Measurements from ENCODE around the gene ZNF429. TPM values are rescaled to one million over a fixed set of nuclear protein-coding genes. Genes with fewer than 3 reads are reported as not detected.

The ZNF429 gene
- polyA plus RNA-seq (2013, experiment 1 of 2) = 11.1 TPM
- 11.1 TPM for polyA plus RNA-seq (2013, experiment 2 of 2)

GRCh38 chr19:21505459-21506451 lies at the start of gene ZNF429:
Gene ZNF429, plus strand, starts transcription at chr19:21505602. Its CDS starts 170 bp downstream, at chr19:21505772.
- Histone ChIP-seq H3K27me3 (ENCODE audit: insufficient read depth, low read length, poor library complexity) (no peaks in the 10 kb centered on the region), H3K4me2 (ENCODE audit: low read length) (peak within 1 kb of the TSS; percentile 46), H4K5ac (ENCODE audit: low read length) (no peak within 1 kb of the TSS), H3K4me3 (ENCODE audit: low read length) (peak within 1 kb of the TSS; percentile 60), H2BK120ac (ENCODE audit: low read depth, low read length) (no peak within 1 kb of the TSS), H2BK15ac (replicated peaks; ENCODE audit: low read depth) (no peak within 1 kb of the TSS), H2AK5ac (ENCODE audit: low read length) (no peak within 1 kb of the TSS), H4K8ac (ENCODE audit: low read depth, low read length) (peak within 1 kb of the TSS; percentile 57), H3K18ac (ENCODE audit: low read length) (peak within 1 kb of the TSS; percentile 43), H2BK5ac (ENCODE audit: low read length) (peak within 1 kb of the TSS; percentile 62), H3K4me1 (ENCODE audit: control insufficient read depth, low read depth, low read length) (no peaks in the 10 kb centered on the region), H3K23ac (ENCODE audit: low read length) (no peak within 1 kb of the TSS), H3K9ac (ENCODE audit: low read length) (peak within 1 kb of the TSS; percentile 82), H3K79me2 (ENCODE audit: control insufficient read depth, insufficient read depth, low read length) (peaks cover 3% of the 10 kb centered on the region), H3K79me1 (ENCODE audit: low read length) (peaks cover 6% of the 10 kb centered on the region), H3K36me3 (ENCODE audit: control insufficient read depth, insufficient read depth, low read length) (no peaks in the 10 kb centered on the region), H3K56ac (ENCODE audit: low read length) (peak within 1 kb of the TSS; percentile 93), H3K4ac (ENCODE audit: low read depth, low read length) (peak within 1 kb of the TSS; percentile 16), H3K27ac (ENCODE audit: low read depth, low read length) (peak within 1 kb of the TSS; percentile 85)
- peak; percentile 98 for DNase-seq
- WGBS (ENCODE audit: extremely low coverage, insufficient coverage, low lambda C conversion rate) = no CpG with 5 or more reads among the region's 43 CpGs

GRCh38 chr19:21460686-21461085 lies 44.7 kb upstream of the ZNF429 start:
- Histone ChIP-seq H2BK120ac (ENCODE audit: low read depth, low read length) (no peak overlapping the region), H3K4me3 (ENCODE audit: low read length) (no peak overlapping the region), H3K36me3 (ENCODE audit: control insufficient read depth, insufficient read depth, low read length) (peaks cover 1% of the 10 kb centered on the region), H2BK15ac (replicated peaks; ENCODE audit: low read depth) (no peak overlapping the region), H4K8ac (ENCODE audit: low read depth, low read length) (no peak overlapping the region), H3K9ac (ENCODE audit: low read length) (no peak overlapping the region), H3K4ac (ENCODE audit: low read depth, low read length) (no peak overlapping the region), H4K5ac (ENCODE audit: low read length) (no peak overlapping the region), H3K4me2 (ENCODE audit: low read length) (no peak overlapping the region), H3K79me2 (ENCODE audit: control insufficient read depth, insufficient read depth, low read length) (peaks cover 21% of the 10 kb centered on the region), H3K79me1 (ENCODE audit: low read length) (no peaks in the 10 kb centered on the region), H2BK5ac (ENCODE audit: low read length) (no peak overlapping the region), H3K18ac (ENCODE audit: low read length) (no peak overlapping the region), H2AK5ac (ENCODE audit: low read length) (no peak overlapping the region), H3K56ac (ENCODE audit: low read length) (no peak overlapping the region), H3K27me3 (ENCODE audit: insufficient read depth, low read length, poor library complexity) (no peaks in the 10 kb centered on the region), H3K23ac (ENCODE audit: low read length) (no peak overlapping the region), H3K27ac (ENCODE audit: low read depth, low read length) (no peak overlapping the region), H3K4me1 (ENCODE audit: control insufficient read depth, low read depth, low read length) (no peaks in the 10 kb centered on the region)
- DNase-seq = no peak

GRCh38 chr19:21462540-21462939 lies 42.9 kb upstream of the ZNF429 start:
- Histone ChIP-seq H3K79me1 (ENCODE audit: low read length) (no peaks in the 10 kb centered on the region), H3K27ac (ENCODE audit: low read depth, low read length) (no peak overlapping the region), H2BK5ac (ENCODE audit: low read length) (no peak overlapping the region), H3K4me2 (ENCODE audit: low read length) (no peak overlapping the region), H3K4me3 (ENCODE audit: low read length) (peak overlapping the region; percentile 1), H3K56ac (ENCODE audit: low read length) (peak overlapping the region; percentile 56), H3K36me3 (ENCODE audit: control insufficient read depth, insufficient read depth, low read length) (no peaks in the 10 kb centered on the region), H2BK120ac (ENCODE audit: low read depth, low read length) (no peak overlapping the region), H3K4me1 (ENCODE audit: control insufficient read depth, low read depth, low read length) (no peaks in the 10 kb centered on the region), H2BK15ac (replicated peaks; ENCODE audit: low read depth) (no peak overlapping the region), H3K27me3 (ENCODE audit: insufficient read depth, low read length, poor library complexity) (no peaks in the 10 kb centered on the region), H4K5ac (ENCODE audit: low read length) (no peak overlapping the region), H4K8ac (ENCODE audit: low read depth, low read length) (no peak overlapping the region), H3K23ac (ENCODE audit: low read length) (no peak overlapping the region), H3K18ac (ENCODE audit: low read length) (no peak overlapping the region), H3K79me2 (ENCODE audit: control insufficient read depth, insufficient read depth, low read length) (peaks cover 20% of the 10 kb centered on the region), H2AK5ac (ENCODE audit: low read length) (no peak overlapping the region), H3K4ac (ENCODE audit: low read depth, low read length) (no peak overlapping the region), H3K9ac (ENCODE audit: low read length) (no peak overlapping the region)
- no CpG with 5 or more reads among the region's 16 CpGs for WGBS (ENCODE audit: extremely low coverage, insufficient coverage, low lambda C conversion rate)
- DNase-seq = no peak

- WGBS (ENCODE audit: extremely low coverage, insufficient coverage, low lambda C conversion rate) = no CpG with 5 or more reads among the region's 38 CpGs
- peak overlapping the region; percentile 38 for H3K27ac ChIP-seq (ENCODE audit: low read depth, low read length)
Observed at GRCh38 chr19:21463449-21464105, 41.8 kb upstream of the ZNF429 start.

GRCh38 chr19:21466627-21467026 lies 38.8 kb upstream of the ZNF429 start:
- DNase-seq = no peak
- no CpG with 5 or more reads among the region's 8 CpGs for WGBS (ENCODE audit: extremely low coverage, insufficient coverage, low lambda C conversion rate)
- no peaks in the 10 kb centered on the region for H3K36me3 ChIP-seq (ENCODE audit: control insufficient read depth, insufficient read depth, low read length)
- no peak overlapping the region for H2BK120ac ChIP-seq (ENCODE audit: low read depth, low read length)
- H4K5ac ChIP-seq (ENCODE audit: low read length) = no peak overlapping the region
- H3K4me1 ChIP-seq (ENCODE audit: control insufficient read depth, low read depth, low read length) = no peaks in the 10 kb centered on the region
- H3K4me3 ChIP-seq (ENCODE audit: low read length) = no peak overlapping the region
- no peak overlapping the region for H4K8ac ChIP-seq (ENCODE audit: low read depth, low read length)
- H3K79me1 ChIP-seq (ENCODE audit: low read length) = no peaks in the 10 kb centered on the region
- no peak overlapping the region for H3K27ac ChIP-seq (ENCODE audit: low read depth, low read length)
- no peak overlapping the region for H3K23ac ChIP-seq (ENCODE audit: low read length)
- H3K27me3 ChIP-seq (ENCODE audit: insufficient read depth, low read length, poor library complexity) = no peaks in the 10 kb centered on the region
- H3K79me2 ChIP-seq (ENCODE audit: control insufficient read depth, insufficient read depth, low read length) = peaks cover 11% of the 10 kb centered on the region
- no peak overlapping the region for H3K4me2 ChIP-seq (ENCODE audit: low read length)
- H3K9ac ChIP-seq (ENCODE audit: low read length) = no peak overlapping the region
- no peak overlapping the region for H3K18ac ChIP-seq (ENCODE audit: low read length)
- no peak overlapping the region for H2BK15ac ChIP-seq (replicated peaks; ENCODE audit: low read depth)
- H3K56ac ChIP-seq (ENCODE audit: low read length) = no peak overlapping the region
- H2BK5ac ChIP-seq (ENCODE audit: low read length) = no peak overlapping the region
- H3K4ac ChIP-seq (ENCODE audit: low read depth, low read length) = no peak overlapping the region
- H2AK5ac ChIP-seq (ENCODE audit: low read length) = no peak overlapping the region

More at GRCh38 chr19:21463449-21464105, 41.8 kb upstream of the ZNF429 start:
- Histone ChIP-seq H2BK5ac (ENCODE audit: low read length) (no peak overlapping the region), H3K79me1 (ENCODE audit: low read length) (no peaks in the 10 kb centered on the region), H3K18ac (ENCODE audit: low read length) (no peak overlapping the region), H3K23ac (ENCODE audit: low read length) (no peak overlapping the region), H2BK15ac (replicated peaks; ENCODE audit: low read depth) (no peak overlapping the region), H3K27me3 (ENCODE audit: insufficient read depth, low read length, poor library complexity) (no peaks in the 10 kb centered on the region), H3K36me3 (ENCODE audit: control insufficient read depth, insufficient read depth, low read length) (no peaks in the 10 kb centered on the region), H3K4me3 (ENCODE audit: low read length) (peak overlapping the region; percentile 84), H2AK5ac (ENCODE audit: low read length) (no peak overlapping the region), H3K79me2 (ENCODE audit: control insufficient read depth, insufficient read depth, low read length) (peaks cover 18% of the 10 kb centered on the region), H3K4me1 (ENCODE audit: control insufficient read depth, low read depth, low read length) (no peaks in the 10 kb centered on the region), H3K4me2 (ENCODE audit: low read length) (peak overlapping the region; percentile 33), H4K8ac (ENCODE audit: low read depth, low read length) (no peak overlapping the region), H2BK120ac (ENCODE audit: low read depth, low read length) (no peak overlapping the region), H3K9ac (ENCODE audit: low read length) (peak overlapping the region; percentile 89), H3K56ac (ENCODE audit: low read length) (peak overlapping the region; percentile 86), H3K4ac (ENCODE audit: low read depth, low read length) (no peak overlapping the region), H4K5ac (ENCODE audit: low read length) (no peak overlapping the region)
- peak; percentile 98 for DNase-seq
